Hepatocyte (in vitro differentiated cells): Measurements from ENCODE around the gene ADD1. TPM values are rescaled to one million over a fixed set of nuclear protein-coding genes. Genes with fewer than 3 reads are reported as not detected.
A peak's percentile ranks its signal among the peaks of the same experiment; 100 is the strongest.

Experiments used
- DNase-seq: peaks from one replicate; pipeline ENCODE4 v3.0.0-alpha.2; 2016; ENCODE audit warnings: low spot score
- H2AFZ ChIP-seq: fragments of 200-600 bp; sonication (generic); 2 replicates; pipeline ENCODE4 v1.6.0; 2016; ENCODE audit warnings: antibody characterized with exemption, mild to moderate bottlenecking
- H3K27ac ChIP-seq: fragments of 200-600 bp; sonication (generic); 2 replicates; pipeline ENCODE4 v1.5.1; 2016; ENCODE audit warnings: mild to moderate bottlenecking
- H3K27me3 ChIP-seq: fragments of 200-600 bp; sonication (generic); 2 replicates; pipeline ENCODE4 v1.6.1; 2016
- H3K36me3 ChIP-seq: fragments of 200-600 bp; sonication (generic); replicated peaks from 2 replicates; pipeline ENCODE4 v1.5.1; 2016; ENCODE audit warnings: low read depth; ENCODE audit not compliant: insufficient read depth
- H3K4me1 ChIP-seq: fragments of 200-600 bp; sonication (generic); 2 replicates; pipeline ENCODE4 v1.5.1; 2016; ENCODE audit warnings: mild to moderate bottlenecking, moderate library complexity; ENCODE audit not compliant: insufficient read depth
- H3K4me2 ChIP-seq: fragments of 200-600 bp; sonication (generic); 2 replicates; pipeline ENCODE4 v1.6.0; 2016
- H3K4me3 ChIP-seq: fragments of 200-600 bp; sonication (generic); 2 replicates; pipeline ENCODE4 v1.5.1; 2016; ENCODE audit warnings: mild to moderate bottlenecking
- H3K79me2 ChIP-seq: fragments of 200-600 bp; sonication (generic); 2 replicates; pipeline ENCODE4 v1.6.0; 2017; ENCODE audit warnings: mild to moderate bottlenecking
- H3K9me2 ChIP-seq: fragments of 200-600 bp; sonication (generic); replicated peaks from 2 replicates; pipeline ENCODE4 v1.6.0; 2017; ENCODE audit warnings: mild to moderate bottlenecking; ENCODE audit not compliant: insufficient read depth
- H3K9me3 ChIP-seq: fragments of 200-600 bp; sonication (generic); 2 replicates; pipeline ENCODE4 v1.5.1; 2016; ENCODE audit warnings: low read depth, mild to moderate bottlenecking
- H4K20me1 ChIP-seq: fragments of 200-600 bp; sonication (generic); 2 replicates; pipeline ENCODE4 v1.6.0; 2016; ENCODE audit warnings: mild to moderate bottlenecking; ENCODE audit not compliant: insufficient read depth, poor library complexity, severe bottlenecking
- CTCF ChIP-seq: fragments of 200-600 bp; sonication (generic); IDR thresholded peaks from 2 replicates; pipeline ENCODE4 v1.5.1; 2016; ENCODE audit warnings: antibody characterized with exemption, mild to moderate bottlenecking; ENCODE audit not compliant: poor library complexity
- EZH2 ChIP-seq: fragments of 200-600 bp; sonication (generic); IDR thresholded peaks from 2 replicates; pipeline ENCODE4 v1.6.1; 2016; ENCODE audit warnings: antibody characterized with exemption, mild to moderate bottlenecking, borderline replicate concordance
- EZH2phosphoT487 ChIP-seq: fragments of 200-600 bp; sonication (generic); IDR thresholded peaks from one replicate; pipeline ENCODE4 v1.6.1; 2018; ENCODE audit warnings: antibody characterized with exemption, mild to moderate bottlenecking, low read depth, moderate library complexity; ENCODE audit not compliant: unreplicated experiment, severe bottlenecking
- WGBS: methylation state at CpG from one replicate; pipeline ENCODE4 v1.1.6; 2016; ENCODE audit warnings: low lambda C conversion rate; ENCODE audit errors: missing lambda C conversion rate; 5-methylcytosine and 5-hydroxymethylcytosine counted together
- polyA plus RNA-seq: library from polyadenylated mRNA; unstranded; fragments of >200 nt; fragmentation: Nextera tagmentation; extraction: Ambion mirVana; gene quantifications from 2 replicates; pipeline ENCODE4 v1.2.1, GENCODE V29; 2016
- total RNA-seq: library from RNA; depleted of rRNA; stranded (reverse); fragments of >200 nt; gene quantifications from 2 replicates; pipeline ENCODE4 v1.2.3, GENCODE V29; 2014

Gene ADD1
- total and polyA plus RNA-seq, 2 experiments from 2014 or later: 179 to 208 TPM

GRCh38 chr4:2795893-2796848 is 47.5 kb upstream of the ADD1 start:
- peak; percentile 75 for DNase-seq
- Histone ChIP-seq H3K27me3 (no peaks in the 10 kb centered on the region), H3K9me3 (no peaks in the 10 kb centered on the region), H3K36me3 (no peaks in the 10 kb centered on the region), H2AFZ (no peak overlapping the region), H3K9me2 (no peaks in the 10 kb centered on the region), H3K4me1 (peaks cover 58% of the 10 kb centered on the region), H3K27ac (peak overlapping the region; percentile 58), H3K79me2 (peaks cover 33% of the 10 kb centered on the region), H3K4me3 (no peak overlapping the region), H4K20me1 (no peaks in the 10 kb centered on the region), H3K4me2 (peak overlapping the region; percentile 9)
- 79% methylated on average over 27 of the region's 27 CpGs for WGBS
- no peak for TF ChIP-seq CTCF
- no peak for TF ChIP-seq EZH2phosphoT487

- Histone ChIP-seq H3K4me3 (no peak overlapping the region), H3K4me1 (peaks cover 67% of the 10 kb centered on the region), H3K36me3 (no peaks in the 10 kb centered on the region), H3K27ac (peak overlapping the region; percentile 35), H4K20me1 (no peaks in the 10 kb centered on the region), H3K9me2 (no peaks in the 10 kb centered on the region), H3K79me2 (peaks cover 33% of the 10 kb centered on the region), H2AFZ (no peak overlapping the region), H3K27me3 (no peaks in the 10 kb centered on the region), H3K4me2 (peak overlapping the region; percentile 9), H3K9me3 (no peaks in the 10 kb centered on the region)
- TF ChIP-seq EZH2phosphoT487: no peak
- no peak for TF ChIP-seq EZH2
- TF ChIP-seq CTCF: no peak
- DNase-seq: peak; percentile 2
- WGBS: 87% methylated on average over 13 of the region's 13 CpGs
These were observed 46.6 kb upstream of the ADD1 start for GRCh38 chr4:2796849-2797544.

- Histone ChIP-seq H3K4me3 (no peak overlapping the region), H3K4me1 (peaks cover 68% of the 10 kb centered on the region), H4K20me1 (no peaks in the 10 kb centered on the region), H3K4me2 (no peak overlapping the region), H3K9me2 (no peaks in the 10 kb centered on the region), H3K9me3 (no peaks in the 10 kb centered on the region), H3K27ac (peak overlapping the region; percentile 62), H3K36me3 (no peaks in the 10 kb centered on the region), H3K79me2 (peaks cover 37% of the 10 kb centered on the region), H3K27me3 (no peaks in the 10 kb centered on the region), H2AFZ (no peak overlapping the region)
- 89% methylated on average over 23 of the region's 23 CpGs for WGBS
- no peak for DNase-seq
- TF ChIP-seq CTCF (no peak), EZH2phosphoT487 (no peak), EZH2 (no peak)
These were observed 45.9 kb upstream of the ADD1 start for GRCh38 chr4:2797545-2798305.
